Globus pallidus (tissue), 1 donor: Measurements from ENCODE around the gene AHRR.
"Not testable (repeated sequence)": the region's sequence is repeated elsewhere in the genome, so short reads cannot be mapped to it uniquely, and the experiment has no call there.

Experiments
- DNase-seq: peaks from one replicate; pipeline ENCODE4 v3.0.0-alpha.2; 2015; ENCODE audit warnings: low spot score

The AHRR gene

GRCh38 chr5:368183-369084 is 46.9 kb downstream of the AHRR start:
- DNase-seq = no peak

GRCh38 chr5:369151-369868 is 47.8 kb downstream of the AHRR start:
- no peak for DNase-seq

GRCh38 chr5:369869-370236 is 48.3 kb downstream of the AHRR start:
- DNase-seq = not testable (repeated sequence)

GRCh38 chr5:370311-370958 is 48.9 kb downstream of the AHRR start:
- no peak for DNase-seq

- no peak for DNase-seq
Measured at GRCh38 chr5:370959-371810, 49.7 kb downstream of the AHRR start.

- no peak for DNase-seq
Measured at GRCh38 chr5:371811-372555, 50.5 kb downstream of the AHRR start.

GRCh38 chr5:372556-372995 is 51.1 kb downstream of the AHRR start:
- DNase-seq = no peak

- DNase-seq = no peak
Measured at GRCh38 chr5:372996-373709, 51.6 kb downstream of the AHRR start.

- DNase-seq = no peak
Measured at GRCh38 chr5:373710-374602, 52.4 kb downstream of the AHRR start.

GRCh38 chr5:374631-375335 is 53.3 kb downstream of the AHRR start:
- DNase-seq = no peak

- no peak for DNase-seq
Measured at GRCh38 chr5:375336-375920, 53.9 kb downstream of the AHRR start.

- no peak for DNase-seq
Measured at GRCh38 chr5:375921-376798, 54.6 kb downstream of the AHRR start.

GRCh38 chr5:376799-377325 is 55.3 kb downstream of the AHRR start:
- no peak for DNase-seq

GRCh38 chr5:377326-377981 is 55.9 kb downstream of the AHRR start:
- DNase-seq = no peak

- no peak for DNase-seq
Measured at GRCh38 chr5:378301-378891, 56.9 kb downstream of the AHRR start.
